ENCODE data around the gene FBN1. TPM values are rescaled to one million over a fixed set of nuclear protein-coding genes. Genes with fewer than 3 reads are reported as not detected.

Gene FBN1
- total RNA-seq, 4 donors from 2014 or later, result 153 to 266 (median 203) TPM

GRCh38 chr15:48411971-48412591 lies 233.4 kb downstream of the FBN1 start:
- 38 to 62% methylated on average over 3 to 4 of the region's 6 CpGs for WGBS, 2 donors (ENCODE audit: low coverage in 1 of 2)
- Histone ChIP-seq H3K9me3 (no peaks in the 10 kb centered on the region), H3K27me3 (no peaks in the 10 kb centered on the region), H3K4me3 (no peak overlapping the region), H3K36me3 (peaks cover 0 to 78% of the 10 kb centered on the region in 2 donors), H3K4me1 (peaks cover 0 to 58% (median 3%) of the 10 kb centered on the region in 3 donors), H3K27ac (peak overlapping the region in 3 of 4 donors; percentile 61 to 71 (median 64))
- ATAC-seq, result no peak
- no peak for TF ChIP-seq EP300 (IDR thresholded peaks at IDR 0.05)
- TF ChIP-seq POLR2AphosphoS5 (IDR thresholded peaks at IDR 0.05), result peak; percentile 17
- no peak for TF ChIP-seq CTCF (IDR thresholded peaks at IDR 0.05)
- no peak for TF ChIP-seq POLR2A (IDR thresholded peaks at IDR 0.05)

GRCh38 chr15:48409623-48410022 lies 235.9 kb downstream of the FBN1 start:
- H3K27ac ChIP-seq, result peak overlapping the region in 2 of 4 donors; percentile 36 to 40
- peaks cover 0 to 55% of the 10 kb centered on the region in 2 donors for H3K36me3 ChIP-seq
- peaks cover 3 to 75% (median 5%) of the 10 kb centered on the region in 3 donors for H3K4me1 ChIP-seq
- ATAC-seq, result no peak
- 90 to 91% methylated on average over 2 of the region's 2 CpGs for WGBS, 2 donors (ENCODE audit: low coverage in 1 of 2)
- TF ChIP-seq CTCF (IDR thresholded peaks at IDR 0.05) (no peak), POLR2AphosphoS5 (IDR thresholded peaks at IDR 0.05) (no peak), POLR2A (IDR thresholded peaks at IDR 0.05) (no peak), EP300 (IDR thresholded peaks at IDR 0.05) (no peak)
- no peaks in the 10 kb centered on the region for H3K27me3 ChIP-seq
- H3K9me3 ChIP-seq, result no peaks in the 10 kb centered on the region
- H3K4me3 ChIP-seq, result no peak overlapping the region

- H3K4me1 ChIP-seq, result peaks cover 3 to 64% (median 5%) of the 10 kb centered on the region in 3 donors
- H3K4me3 ChIP-seq, result no peak overlapping the region
- H3K9me3 ChIP-seq, result no peaks in the 10 kb centered on the region
- TF ChIP-seq POLR2AphosphoS5 (IDR thresholded peaks at IDR 0.05) (peak; percentile 16), EP300 (IDR thresholded peaks at IDR 0.05) (no peak)
- peak overlapping the region in 3 of 4 donors; percentile 13 to 40 (median 28) for H3K27ac ChIP-seq
- peak; percentile 52 for ATAC-seq
- H3K36me3 ChIP-seq, result peaks cover 0 to 42% of the 10 kb centered on the region in 2 donors
- no peaks in the 10 kb centered on the region for H3K27me3 ChIP-seq
Observed at GRCh38 chr15:48408327-48408726, 237.2 kb downstream of the FBN1 start.

GRCh38 chr15:48407646-48408045 lies 237.9 kb downstream of the FBN1 start:
- no peak for ATAC-seq
- TF ChIP-seq POLR2AphosphoS5 (IDR thresholded peaks at IDR 0.05) (no peak), EP300 (IDR thresholded peaks at IDR 0.05) (no peak), CTCF (IDR thresholded peaks at IDR 0.05) (no peak), POLR2A (IDR thresholded peaks at IDR 0.05) (no peak)
- H3K4me1 ChIP-seq, result peaks cover 3 to 59% (median 5%) of the 10 kb centered on the region in 3 donors
- peaks cover 0 to 35% of the 10 kb centered on the region in 2 donors for H3K36me3 ChIP-seq
- H3K9me3 ChIP-seq, result no peaks in the 10 kb centered on the region
- H3K4me3 ChIP-seq, result no peak overlapping the region
- H3K27me3 ChIP-seq, result no peaks in the 10 kb centered on the region
- peak overlapping the region in 3 of 4 donors; percentile 7 to 28 (median 21) for H3K27ac ChIP-seq
- WGBS, 2 donors (ENCODE audit: low coverage in 1 of 2), result 69 to 75% methylated on average over 1 of the region's 1 CpG

GRCh38 chr15:48406911-48407310 lies 238.6 kb downstream of the FBN1 start:
- Histone ChIP-seq H3K4me1 (peaks cover 3 to 52% (median 5%) of the 10 kb centered on the region in 3 donors), H3K4me3 (no peak overlapping the region), H3K27me3 (no peaks in the 10 kb centered on the region), H3K9me3 (no peaks in the 10 kb centered on the region), H3K27ac (peak overlapping the region in 3 of 4 donors; percentile 32 to 54 (median 32)), H3K36me3 (peaks cover 0 to 27% of the 10 kb centered on the region in 2 donors)
- ATAC-seq, result no peak
- 78 to 100% methylated on average over 1 of the region's 1 CpG for WGBS, 2 donors (ENCODE audit: low coverage in 1 of 2)
- TF ChIP-seq EP300 (IDR thresholded peaks at IDR 0.05), result no peak
- no peak for TF ChIP-seq CTCF (IDR thresholded peaks at IDR 0.05)
- TF ChIP-seq POLR2A (IDR thresholded peaks at IDR 0.05), result no peak
- no peak for TF ChIP-seq POLR2AphosphoS5 (IDR thresholded peaks at IDR 0.05)
